Smooth muscle cell (in vitro differentiated cells): ENCODE results near the gene LRPAP1. TPM values are rescaled to one million over a fixed set of nuclear protein-coding genes. Genes with fewer than 3 reads are reported as not detected.

Experiments used
- DNase-seq: peaks from one replicate; lab custom pipeline; 2025; ENCODE audit not compliant: unreplicated experiment; lab: John Stamatoyannopoulos, UW
- H2AFZ ChIP-seq: fragments of 200-600 bp; sonication (generic); 2 replicates; pipeline ENCODE4 v1.6.0; 2016; ENCODE audit warnings: antibody characterized with exemption, low read depth, mild to moderate bottlenecking
- H3F3A ChIP-seq: fragments of 200-600 bp; sonication (generic); 2 replicates; pipeline ENCODE4 v1.6.0; 2017; ENCODE audit warnings: antibody characterized with exemption, low read depth
- H3K27ac ChIP-seq: fragments of 200-600 bp; sonication (generic); 2 replicates; pipeline ENCODE4 v1.5.1; 2016; ENCODE audit warnings: low read depth, mild to moderate bottlenecking
- H3K27me3 ChIP-seq: fragments of 200-600 bp; sonication (generic); 2 replicates; pipeline ENCODE4 v1.6.1; 2016; ENCODE audit warnings: low read depth, mild to moderate bottlenecking
- H3K36me3 ChIP-seq: fragments of 200-600 bp; sonication (generic); 2 replicates; pipeline ENCODE4 v1.5.1; 2016; ENCODE audit warnings: low read depth
- H3K4me1 ChIP-seq: fragments of 200-600 bp; sonication (generic); 2 replicates; pipeline ENCODE4 v1.5.1; 2016; ENCODE audit warnings: low read depth
- H3K4me2 ChIP-seq: fragments of 200-600 bp; sonication (generic); 2 replicates; pipeline ENCODE4 v1.6.0; 2016; ENCODE audit warnings: mild to moderate bottlenecking
- H3K4me3 ChIP-seq: fragments of 200-600 bp; sonication (generic); 2 replicates; pipeline ENCODE4 v1.5.1; 2016; ENCODE audit warnings: mild to moderate bottlenecking
- H3K79me2 ChIP-seq: fragments of 200-600 bp; sonication (generic); 2 replicates; pipeline ENCODE4 v1.6.0; 2016; ENCODE audit warnings: low read depth, mild to moderate bottlenecking
- H3K9ac ChIP-seq: fragments of 200-600 bp; sonication (generic); 2 replicates; pipeline ENCODE4 v1.6.0; 2016; ENCODE audit warnings: low read depth
- H3K9me3 ChIP-seq: fragments of 200-600 bp; sonication (generic); replicated peaks from 2 replicates; pipeline ENCODE4 v1.5.1; 2016; ENCODE audit warnings: low read depth
- H4K20me1 ChIP-seq: fragments of 200-600 bp; sonication (generic); 2 replicates; pipeline ENCODE4 v1.6.0; 2016; ENCODE audit warnings: low read depth
- CTCF ChIP-seq: fragments of 200-600 bp; sonication (generic); IDR thresholded peaks from 2 replicates; pipeline ENCODE4 v1.5.1; 2017; ENCODE audit warnings: borderline replicate concordance, mild to moderate bottlenecking, antibody characterized with exemption; ENCODE audit not compliant: insufficient read depth, poor library complexity, severe bottlenecking
- WGBS: methylation state at CpG from one replicate; pipeline ENCODE4 v1.1.7; 2016; ENCODE audit warnings: low lambda C conversion rate; 5-methylcytosine and 5-hydroxymethylcytosine counted together
- polyA plus RNA-seq: library from polyadenylated mRNA; unstranded; fragments of >200 nt; fragmentation: Nextera tagmentation; extraction: Ambion mirVana; gene quantifications from 2 replicates; pipeline ENCODE4 v1.2.1, GENCODE V29; 2016
- total RNA-seq: library from RNA; depleted of rRNA; stranded (reverse); fragments of >200 nt; gene quantifications from 2 replicates; pipeline ENCODE4 v1.2.3, GENCODE V29; 2014

LRPAP1 gene
- total and polyA plus RNA-seq, 2 experiments from 2014 or later = 82.6 to 277 TPM

GRCh38 chr4:3485886-3486540 lies 46.2 kb downstream of the LRPAP1 start:
- Histone ChIP-seq H3K9me3 (no peaks in the 10 kb centered on the region), H3K27me3 (no peaks in the 10 kb centered on the region), H3K4me1 (peaks cover 17% of the 10 kb centered on the region), H3K4me2 (no peak overlapping the region), H3K36me3 (no peaks in the 10 kb centered on the region), H3K79me2 (no peaks in the 10 kb centered on the region), H2AFZ (no peak overlapping the region), H3K9ac (no peak overlapping the region), H3K4me3 (no peak overlapping the region), H3K27ac (no peak overlapping the region), H4K20me1 (no peaks in the 10 kb centered on the region), H3F3A (peaks cover 3% of the 10 kb centered on the region)
- no peak for DNase-seq
- no peak for TF ChIP-seq CTCF
- WGBS = 82% methylated on average over 23 of the region's 25 CpGs

- Histone ChIP-seq H3K27ac (no peak overlapping the region), H3K79me2 (no peaks in the 10 kb centered on the region), H3F3A (peaks cover 3% of the 10 kb centered on the region), H3K9me3 (no peaks in the 10 kb centered on the region), H3K4me1 (peaks cover 21% of the 10 kb centered on the region), H3K4me3 (no peak overlapping the region), H2AFZ (no peak overlapping the region), H3K27me3 (no peaks in the 10 kb centered on the region), H3K4me2 (no peak overlapping the region), H3K9ac (no peak overlapping the region), H3K36me3 (no peaks in the 10 kb centered on the region), H4K20me1 (no peaks in the 10 kb centered on the region)
- TF ChIP-seq CTCF = no peak
- no peak for DNase-seq
- WGBS = 75% methylated on average over 36 of the region's 36 CpGs
Measured at GRCh38 chr4:3485011-3485791, 47.0 kb downstream of the LRPAP1 start.

GRCh38 chr4:3484057-3484973 lies 47.9 kb downstream of the LRPAP1 start:
- WGBS = 78% methylated on average over 45 of the region's 45 CpGs
- Histone ChIP-seq H3K79me2 (no peaks in the 10 kb centered on the region), H4K20me1 (no peaks in the 10 kb centered on the region), H3K9ac (no peak overlapping the region), H3K4me1 (peaks cover 21% of the 10 kb centered on the region), H3K27me3 (no peaks in the 10 kb centered on the region), H3K9me3 (no peaks in the 10 kb centered on the region), H3K27ac (no peak overlapping the region), H3F3A (peaks cover 3% of the 10 kb centered on the region), H2AFZ (no peak overlapping the region), H3K4me2 (peak overlapping the region; percentile 37), H3K4me3 (no peak overlapping the region), H3K36me3 (no peaks in the 10 kb centered on the region)
- no peak for TF ChIP-seq CTCF
- no peak for DNase-seq
